GM12878 (cell line): ENCODE data around the gene RBMS1. TPM values are rescaled to one million over a fixed set of nuclear protein-coding genes. Genes with fewer than 3 reads are reported as not detected.

Source experiments
- ATAC-seq: fragments of 200-7000 bp; cut with Tn5 transposase; 3 replicates; pipeline ENCODE4 v1.9.1; 2020; ENCODE audit warnings: mild to moderate bottlenecking, moderate library complexity
- BruUV-seq: library from RNA; stranded (reverse); fragments of 400-500 nt; replicated peaks from 2 replicates; lab custom pipeline; 2021; lab: Mats Ljungman, UMichigan
- CTCF ChIA-PET: fragments of 300-600 bp; sonication (Branson Sonifier 250); formaldehyde crosslinking; extraction: SDS; loops from one replicate; lab custom pipeline; 2021; ENCODE audit warnings: inconsistent platforms; lab: Yijun Ruan, JAX
- POLR2A ChIA-PET: fragments of 350-600 bp; formaldehyde crosslinking; extraction: SDS; loops from one replicate; lab custom pipeline; 2021; ENCODE audit warnings: inconsistent platforms; lab: Charles Lee
- RAD21 ChIA-PET: fragments of 300-600 bp; sonication (Branson Sonifier 250); formaldehyde crosslinking; loops from one replicate; lab custom pipeline; 2023; ENCODE audit warnings: antibody characterized with exemption; ENCODE audit not compliant: unreplicated experiment; lab: Charles Lee
- SMC1A ChIA-PET: fragments of 300-600 bp; sonication (Branson Sonifier 250); formaldehyde crosslinking; loops from one replicate; lab custom pipeline; 2023; ENCODE audit not compliant: unreplicated experiment, uncharacterized antibody; lab: Charles Lee
- DNase-seq: peaks from one replicate; pipeline ENCODE4 v3.0.0-alpha.2; 2011; ENCODE audit warnings: low read depth, low spot score
- FAIRE-seq: peaks from 3 replicates; lab custom pipeline; 2011; peaks lifted over from hg19 to GRCh38; lab: Jason Lieb, UNC
- H2AFZ ChIP-seq: 2 replicates; pipeline ENCODE4 v1.6.0; 2011; ENCODE audit warnings: low read depth, low read length, control low read depth; ENCODE audit not compliant: control insufficient read depth
- H3K27ac ChIP-seq: 2 replicates; pipeline ENCODE4 v1.5.1; 2011; ENCODE audit warnings: control low read depth; ENCODE audit not compliant: control insufficient read depth, insufficient read depth
- H3K27me3 ChIP-seq, 2 experiments: replicated peaks in 1 of 2; 2 replicates each; pipeline versions ENCODE4 v1.6.0 to v1.6.1; 2011; ENCODE audit warnings: low read length in 1 of 2; ENCODE audit not compliant: control insufficient read depth in 2 of 2, insufficient read depth in 2 of 2
- H3K36me3 ChIP-seq, 2 experiments: 2 replicates each; pipeline ENCODE4 v1.5.1; 2011; ENCODE audit warnings: low read length in 1 of 2; ENCODE audit not compliant: control insufficient read depth in 2 of 2, insufficient read depth in 2 of 2
- H3K4me1 ChIP-seq: 2 replicates; pipeline ENCODE4 v1.6.1; 2011; ENCODE audit warnings: mild to moderate bottlenecking, low read length, moderate library complexity, mixed read lengths; ENCODE audit not compliant: control insufficient read depth, insufficient read depth
- H3K4me2 ChIP-seq: 2 replicates; pipeline ENCODE4 v1.6.0; 2011; ENCODE audit warnings: control low read depth; ENCODE audit not compliant: control insufficient read depth, insufficient read depth
- H3K4me3 ChIP-seq: fragments of 200-600 bp; sonication (generic); 2 replicates; pipeline ENCODE4 v1.5.1; 2016
- H3K79me2 ChIP-seq: 2 replicates; pipeline ENCODE4 v1.6.0; 2011; ENCODE audit warnings: low read length; ENCODE audit not compliant: control insufficient read depth, insufficient read depth
- H3K9ac ChIP-seq: 2 replicates; pipeline ENCODE4 v1.8.0; 2011; ENCODE audit warnings: low read length, control low read depth, mixed read lengths; ENCODE audit not compliant: control insufficient read depth, insufficient read depth
- H3K9me3 ChIP-seq: replicated peaks from 3 replicates; pipeline ENCODE4 v1.5.1; 2011; ENCODE audit warnings: mild to moderate bottlenecking, low read length; ENCODE audit not compliant: control insufficient read depth, insufficient read depth
- H4K20me1 ChIP-seq: 2 replicates; pipeline ENCODE4 v1.6.0; 2011; ENCODE audit not compliant: control insufficient read depth, insufficient read depth
- ATF2 ChIP-seq: IDR thresholded peaks from 2 replicates; pipeline ENCODE4 v1.6.1; 2012; ENCODE audit warnings: low read length, inconsistent platforms
- CHD2 ChIP-seq: IDR thresholded peaks from 2 replicates; pipeline ENCODE4 v1.6.1; 2011; ENCODE audit warnings: low read depth, low read length, improper control_type of control experiment, borderline replicate concordance
- CUX1 ChIP-seq: IDR thresholded peaks from 2 replicates; pipeline ENCODE4 v1.6.1; 2012; ENCODE audit warnings: improper control_type of control experiment, low read depth, low read length; ENCODE audit not compliant: insufficient replicate concordance
- EGR1 ChIP-seq, 2 experiments: IDR thresholded peaks; 1 replicate in 1 of 2; 2 replicates in 1 of 2; pipeline ENCODE4 v1.6.1; 2011 to 2012; ENCODE audit warnings: low read depth in 2 of 2, low read length in 2 of 2, borderline replicate concordance in 1 of 2, mild to moderate bottlenecking in 1 of 2, moderate library complexity in 1 of 2
- EP300 ChIP-seq, 2 experiments: fragments of 150-350 bp in 1 of 2; IDR thresholded peaks; 2 replicates each; pipeline ENCODE4 v1.6.1; 2011 to 2012; ENCODE audit warnings: low read depth in 2 of 2, low read length in 2 of 2, borderline replicate concordance in 1 of 2, improper control_type of control experiment in 1 of 2, inconsistent platforms in 1 of 2; ENCODE audit not compliant: control insufficient read depth in 1 of 2
- NFYA ChIP-seq: IDR thresholded peaks from 2 replicates; pipeline ENCODE4 v1.6.1; 2011; ENCODE audit warnings: low read depth, mild to moderate bottlenecking, low read length, improper control_type of control experiment, borderline replicate concordance
- RAD51 ChIP-seq: fragments of 450-650 bp; IDR thresholded peaks from 2 replicates; pipeline ENCODE4 v1.6.1; 2016; ENCODE audit warnings: moderate library complexity, mild to moderate bottlenecking, inconsistent platforms
- RB1 ChIP-seq: fragments of 450-650 bp; formaldehyde crosslinking; IDR thresholded peaks from 2 replicates; pipeline ENCODE4 v1.6.1; 2017; ENCODE audit warnings: mild to moderate bottlenecking, borderline replicate concordance
- RELA ChIP-seq: fragments of 450-650 bp; IDR thresholded peaks from 2 replicates; pipeline ENCODE4 v1.8.0; 2014; ENCODE audit warnings: borderline replicate concordance; ENCODE audit not compliant: partially characterized antibody
- SMAD1 ChIP-seq: fragments of 450-650 bp; IDR thresholded peaks from 2 replicates; pipeline ENCODE4 v1.6.1; 2018; ENCODE audit warnings: mild to moderate bottlenecking, low read depth; ENCODE audit not compliant: partially characterized antibody
- WGBS: methylation state at CpG from one replicate; pipeline ENCODE4 v1.1.6; 2016; ENCODE audit warnings: low lambda C conversion rate; ENCODE audit not compliant: insufficient replicate concordance, insufficient coverage; ENCODE audit errors: missing lambda C conversion rate; 5-methylcytosine and 5-hydroxymethylcytosine counted together
- in situ Hi-C: fragments of 300-500 bp; cut with MboI; formaldehyde crosslinking; loops from 9 replicates; pipeline ENCODE4 v1.14.3; 2018; ENCODE audit warnings: mixed read lengths
- intact Hi-C: fragments of 100-400 bp; cut with micrococcal nuclease; formaldehyde crosslinking; loops from one replicate; pipeline ENCODE4 v1.14.2; 2022; ENCODE audit not compliant: unreplicated experiment
- polyA plus RNA-seq, 11 experiments: library from polyadenylated mRNA; depleted of rRNA in 4 of 11; unstranded in 6 of 11; stranded (reverse) in 5 of 11; fragments of >200 nt; fragmentation: Nextera tagmentation in 4 of 11; fragmentation: Illumina TruSeq in 1 of 11; extraction: Ambion mirVana in 4 of 11; extraction: Trizol in 1 of 11; gene quantifications; 1 replicate in 1 of 11; 2 replicates in 10 of 11; pipeline versions ENCODE4 v1.2.1 to v1.2.3, GENCODE V29; 2011 to 2016; ENCODE audit warnings: inconsistent platforms in 2 of 11, missing spikeins in 2 of 11, low read depth in 1 of 11
- total RNA-seq, 4 experiments: library from RNA; depleted of rRNA in 3 of 4; stranded (reverse); fragments of >200 nt in 3 of 4; fragmentation: Illumina TruSeq in 1 of 4; extraction: Trizol in 1 of 4; gene quantifications; 2 replicates each; pipeline versions ENCODE4 v1.2.1 to v1.2.3, GENCODE V29; 2013 to 2021
- TF ChIP-seq, protein P1 (sequence below): IDR thresholded peaks from 2 replicates; pipeline ENCODE4 v1.6.1; 2011; ENCODE audit warnings: borderline replicate concordance, low read depth, mild to moderate bottlenecking, moderate library complexity, low read length; ENCODE audit not compliant: insufficient read depth, poor library complexity, severe bottlenecking

RBMS1 gene
- total and polyA plus RNA-seq, 10 of the 15 experiments (the other 5 are each of a cell fraction or from before 2014, with no cell fraction given) = 0.04 to 0.31 (median 0.17) TPM; not detected in 1

DNA sequence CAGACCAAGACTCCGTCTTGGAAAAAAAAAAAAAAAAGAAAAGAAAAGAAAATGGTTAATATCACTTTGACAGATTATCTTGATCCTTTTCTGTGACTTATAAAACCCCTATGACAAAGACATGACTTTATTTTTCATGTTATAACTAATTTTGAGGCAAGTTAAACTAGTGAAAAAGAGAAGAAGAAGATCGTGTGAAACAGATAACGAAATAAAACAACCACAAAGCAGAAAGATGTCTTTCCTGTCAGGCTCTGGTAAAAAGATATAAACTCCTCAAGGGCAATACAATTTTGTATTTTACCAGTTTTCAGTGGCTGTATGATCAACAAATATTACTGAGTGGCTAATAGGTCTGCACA is 13.4 kb upstream of the RBMS1 start:
- FAIRE-seq (no peak), DNase-seq (no peak), ATAC-seq (no peak)
- Histone ChIP-seq H3K9ac (no peak overlapping the region), H3K27me3 (no peaks in the 10 kb centered on the region; a peak in 2 of 4 replicates), H3K4me2 (no peak overlapping the region), H3K27ac (no peak overlapping the region), H3K4me3 (no peak overlapping the region), H3K36me3 (no peaks in the 10 kb centered on the region), H3K4me1 (no peaks in the 10 kb centered on the region), H2AFZ (no peak overlapping the region), H3K9me3 (no peaks in the 10 kb centered on the region), H4K20me1 (no peaks in the 10 kb centered on the region), H3K79me2 (no peaks in the 10 kb centered on the region)
- ChIA-PET POLR2A (no interaction called here), RAD21 (no interaction called here), SMC1A (no interaction called here), CTCF (no interaction called here)
- BruUV-seq = no TSS peak
- intact Hi-C loops (no loop called here), in situ Hi-C loops (no loop called here)
- WGBS = 2% methylated on average over 2 of the region's 3 CpGs
- TF ChIP-seq RAD51 = no peak
- no peak for TF ChIP-seq ATF2
- TF ChIP-seq RELA = no peak
- TF ChIP-seq, protein P1, sequence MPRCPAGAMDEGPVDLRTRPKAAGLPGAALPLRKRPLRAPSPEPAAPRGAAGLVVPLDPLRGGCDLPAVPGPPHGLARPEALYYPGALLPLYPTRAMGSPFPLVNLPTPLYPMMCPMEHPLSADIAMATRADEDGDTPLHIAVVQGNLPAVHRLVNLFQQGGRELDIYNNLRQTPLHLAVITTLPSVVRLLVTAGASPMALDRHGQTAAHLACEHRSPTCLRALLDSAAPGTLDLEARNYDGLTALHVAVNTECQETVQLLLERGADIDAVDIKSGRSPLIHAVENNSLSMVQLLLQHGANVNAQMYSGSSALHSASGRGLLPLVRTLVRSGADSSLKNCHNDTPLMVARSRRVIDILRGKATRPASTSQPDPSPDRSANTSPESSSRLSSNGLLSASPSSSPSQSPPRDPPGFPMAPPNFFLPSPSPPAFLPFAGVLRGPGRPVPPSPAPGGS = no peak
- no peak for TF ChIP-seq CHD2
- TF ChIP-seq EGR1 (IDR thresholded peaks at IDR 0.05; ENCODE audit: borderline replicate concordance in 1 of 2, low read depth in 2 of 2, low read length in 2 of 2) = no peak
- TF ChIP-seq EP300 (IDR thresholded peaks at IDR 0.05; ENCODE audit: borderline replicate concordance in 1 of 2, control insufficient read depth in 1 of 2, low read depth in 2 of 2, low read length in 2 of 2) = no peak
- TF ChIP-seq SMAD1 = no peak
- no peak for TF ChIP-seq CUX1
- no peak for TF ChIP-seq RB1
- no peak for TF ChIP-seq NFYA
